OCI-LY3 (cell line): ENCODE measurements around the gene SFSWAP.

Source experiments
- CTCF ChIP-seq: fragments of 200-600, 300-600 bp; sonication (generic); IDR thresholded peaks from 2 replicates; pipeline ENCODE4 v1.5.1; 2014; ENCODE audit warnings: antibody characterized with exemption, low read length, low read depth
- EZH2phosphoT487 ChIP-seq: fragments of 200-600 bp; shearing (Covaris generic); IDR thresholded peaks from 2 replicates; pipeline ENCODE4 v1.6.1; 2018; ENCODE audit warnings: antibody characterized with exemption, mixed run types, low read depth

- TF ChIP-seq CTCF (no peak), EZH2phosphoT487 (no peak)
These were observed 74.2 kb downstream of the SFSWAP start for GRCh38 chr12:131784909-131785762.
